Measurements from ENCODE around the gene PDLIM5.

Gene PDLIM5

DNA sequence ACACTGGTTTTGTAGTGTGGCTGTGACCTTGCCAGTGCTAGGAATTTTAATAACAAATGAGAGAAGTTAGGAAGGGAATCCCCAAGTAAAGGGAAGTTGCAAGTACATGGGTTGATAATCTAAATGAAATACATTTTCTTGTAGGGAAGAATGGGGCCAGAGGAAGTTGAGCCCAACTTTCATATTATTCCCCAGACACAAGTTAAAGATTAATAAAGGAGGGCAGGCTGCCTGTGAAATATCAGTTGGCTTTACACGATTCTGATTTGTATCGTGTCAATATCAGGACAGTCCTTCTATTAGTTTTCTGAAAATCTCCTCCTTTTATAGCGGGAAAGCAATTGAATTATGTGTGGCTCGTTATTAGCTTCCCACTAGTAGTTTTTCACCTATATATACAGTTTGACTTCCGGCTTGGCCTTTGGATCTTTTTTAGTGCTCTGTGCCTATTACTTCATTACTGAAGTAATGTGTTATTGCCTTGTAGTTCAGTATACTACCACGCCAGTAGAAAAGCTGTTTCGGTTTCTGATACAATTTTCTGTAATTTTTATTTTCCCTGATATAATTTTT lies 1.7 kb downstream of the PDLIM5 start:
- no peak for TF ChIP-seq ARNT (IDR thresholded peaks at IDR 0.05)
- TF ChIP-seq, protein P1, sequence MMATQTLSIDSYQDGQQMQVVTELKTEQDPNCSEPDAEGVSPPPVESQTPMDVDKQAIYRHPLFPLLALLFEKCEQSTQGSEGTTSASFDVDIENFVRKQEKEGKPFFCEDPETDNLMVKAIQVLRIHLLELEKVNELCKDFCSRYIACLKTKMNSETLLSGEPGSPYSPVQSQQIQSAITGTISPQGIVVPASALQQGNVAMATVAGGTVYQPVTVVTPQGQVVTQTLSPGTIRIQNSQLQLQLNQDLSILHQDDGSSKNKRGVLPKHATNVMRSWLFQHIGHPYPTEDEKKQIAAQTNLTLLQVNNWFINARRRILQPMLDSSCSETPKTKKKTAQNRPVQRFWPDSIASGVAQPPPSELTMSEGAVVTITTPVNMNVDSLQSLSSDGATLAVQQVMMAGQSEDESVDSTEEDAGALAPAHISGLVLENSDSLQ (IDR thresholded peaks at IDR 0.05), result no peak
- no peak for TF ChIP-seq HDGF (IDR thresholded peaks at IDR 0.05; ENCODE audit: borderline replicate concordance)
- TF ChIP-seq L3MBTL2 (conservative IDR thresholded peaks at IDR 0.05), result no peak
- TF ChIP-seq FOXM1 (IDR thresholded peaks at IDR 0.05; ENCODE audit: borderline replicate concordance), result no peak
- TF ChIP-seq FOXA1 (IDR thresholded peaks at IDR 0.05), result no peak
- TF ChIP-seq ELF4 (IDR thresholded peaks at IDR 0.05), result no peak
- TF ChIP-seq LEF1 (IDR thresholded peaks at IDR 0.05; ENCODE audit: borderline replicate concordance), result no peak
- no peak for TF ChIP-seq TARDBP (IDR thresholded peaks at IDR 0.05)
- TF ChIP-seq FOXK2 (IDR thresholded peaks at IDR 0.05), result no peak
- no peak for TF ChIP-seq SP1 (IDR thresholded peaks at IDR 0.05)
- TF ChIP-seq SUZ12 (IDR thresholded peaks at IDR 0.05), result no peak
- no peak for TF ChIP-seq ZNF384 (IDR thresholded peaks at IDR 0.05)
- TF ChIP-seq NFRKB (IDR thresholded peaks at IDR 0.05), result no peak
- TF ChIP-seq CTBP1 (IDR thresholded peaks at IDR 0.05; ENCODE audit: borderline replicate concordance), result no peak
- no peak for TF ChIP-seq BHLHE40 (IDR thresholded peaks at IDR 0.05; ENCODE audit: borderline replicate concordance)
- ChIA-PET POLR2A (interaction anchor here (1.0 kb wide), 1 partner anchor 98 kb away, joined by 3 read pairs; no protein-coding TSS in a partner anchor), CTCF (interaction anchor here (1.0 kb wide), 1 partner anchor 10 kb away, joined by 3 read pairs; no protein-coding TSS in a partner anchor)
- DNase-seq (ENCODE audit: extremely low spot score), result no peak

DNA sequence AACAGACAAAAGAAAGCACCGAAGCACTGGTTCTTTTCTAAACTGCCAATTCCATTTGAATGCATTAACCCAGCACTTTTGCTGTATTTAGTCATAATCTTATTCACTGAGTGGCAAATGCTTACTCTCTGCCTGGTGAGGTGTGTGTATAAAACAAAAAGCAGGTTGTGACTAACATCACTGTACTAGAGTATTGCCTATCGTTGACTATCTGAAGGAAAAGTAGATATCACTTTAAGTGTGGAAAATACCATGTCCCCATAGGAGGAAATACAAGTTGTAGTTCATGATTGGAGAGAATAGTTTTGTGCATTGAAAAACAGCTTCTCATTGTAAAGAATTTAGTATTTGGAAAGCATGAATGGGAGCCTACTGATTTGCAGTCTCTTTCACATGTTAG lies 2.7 kb downstream of the PDLIM5 start:
- CTCF ChIA-PET, result no interaction called here
- TF ChIP-seq TARDBP (IDR thresholded peaks at IDR 0.05) (no peak), BHLHE40 (IDR thresholded peaks at IDR 0.05; ENCODE audit: borderline replicate concordance) (no peak), L3MBTL2 (conservative IDR thresholded peaks at IDR 0.05) (no peak), SUZ12 (IDR thresholded peaks at IDR 0.05) (no peak), HDGF (IDR thresholded peaks at IDR 0.05; ENCODE audit: borderline replicate concordance) (no peak), FOXM1 (IDR thresholded peaks at IDR 0.05; ENCODE audit: borderline replicate concordance) (no peak), SP1 (IDR thresholded peaks at IDR 0.05) (no peak), ARNT (IDR thresholded peaks at IDR 0.05) (no peak), FOXA1 (IDR thresholded peaks at IDR 0.05) (no peak), ELF4 (IDR thresholded peaks at IDR 0.05) (no peak), CTBP1 (IDR thresholded peaks at IDR 0.05; ENCODE audit: borderline replicate concordance) (no peak), NFRKB (IDR thresholded peaks at IDR 0.05) (no peak)
- TF ChIP-seq, protein P1 (IDR thresholded peaks at IDR 0.05), result no peak

DNA sequence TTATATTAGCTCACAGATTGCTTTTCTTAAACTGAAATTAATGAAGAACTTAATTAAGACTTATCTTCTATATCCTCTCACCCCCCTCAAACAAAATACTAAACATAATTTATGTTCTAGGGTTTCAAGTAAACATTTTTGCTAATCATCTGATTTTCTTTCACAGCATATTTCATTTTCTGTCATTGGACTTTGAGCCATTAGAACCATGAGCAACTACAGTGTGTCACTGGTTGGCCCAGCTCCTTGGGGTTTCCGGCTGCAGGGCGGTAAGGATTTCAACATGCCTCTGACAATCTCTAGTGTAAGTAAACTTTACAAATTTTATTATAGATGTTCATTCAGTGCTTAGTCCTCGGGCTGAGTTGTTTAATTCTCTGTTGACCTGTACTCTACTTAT lies 3.3 kb downstream of the PDLIM5 start:
- ChIA-PET CTCF (interaction anchor here (1.1 kb wide), 1 partner anchor 48 kb away, joined by 9 read pairs; no protein-coding TSS in a partner anchor), POLR2A (no interaction called here)
- TF ChIP-seq FOXM1 (IDR thresholded peaks at IDR 0.05; ENCODE audit: borderline replicate concordance), result no peak
- no peak for TF ChIP-seq HDGF (IDR thresholded peaks at IDR 0.05; ENCODE audit: borderline replicate concordance)
- TF ChIP-seq LEF1 (IDR thresholded peaks at IDR 0.05; ENCODE audit: borderline replicate concordance), result no peak
- no peak for TF ChIP-seq FOXA1 (IDR thresholded peaks at IDR 0.05)
- TF ChIP-seq SP1 (IDR thresholded peaks at IDR 0.05), result no peak
- no peak for TF ChIP-seq SUZ12 (IDR thresholded peaks at IDR 0.05)
- no peak for TF ChIP-seq FOXK2 (IDR thresholded peaks at IDR 0.05)
- TF ChIP-seq NFRKB (IDR thresholded peaks at IDR 0.05), result no peak
- TF ChIP-seq, protein P1 (IDR thresholded peaks at IDR 0.05), result no peak
- TF ChIP-seq ELF4 (IDR thresholded peaks at IDR 0.05), result no peak
- no peak for TF ChIP-seq CTBP1 (IDR thresholded peaks at IDR 0.05; ENCODE audit: borderline replicate concordance)
- no peak for TF ChIP-seq BHLHE40 (IDR thresholded peaks at IDR 0.05; ENCODE audit: borderline replicate concordance)
- DNase-seq (ENCODE audit: extremely low spot score), result no peak

More for the DNA sequence above, 2.7 kb downstream of the PDLIM5 start:
- no peak for DNase-seq (ENCODE audit: extremely low spot score)
- POLR2A ChIA-PET, result no interaction called here

DNA sequence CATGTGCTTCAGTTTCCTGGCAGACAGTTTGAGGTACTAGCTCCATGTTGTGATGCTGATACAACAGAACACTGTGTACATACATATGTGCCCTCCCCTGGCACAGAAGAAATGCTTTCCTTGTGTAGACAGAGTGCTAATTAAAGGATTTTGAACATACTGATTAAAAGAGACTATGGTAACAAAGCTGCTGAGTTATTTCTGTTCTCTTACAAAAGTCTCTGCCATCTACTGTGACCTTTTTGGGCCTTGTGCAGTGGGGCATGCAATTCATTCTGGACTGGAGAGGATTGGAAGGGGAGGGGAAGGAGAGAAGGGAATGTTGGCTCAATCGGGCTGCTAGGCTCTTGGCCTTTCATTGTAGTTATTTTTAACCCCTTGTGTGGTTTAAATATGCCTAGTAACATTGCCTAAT lies 6.0 kb downstream of the PDLIM5 start:
- TF ChIP-seq CTBP1 (IDR thresholded peaks at IDR 0.05; ENCODE audit: borderline replicate concordance) (no peak), L3MBTL2 (conservative IDR thresholded peaks at IDR 0.05) (no peak)
- POLR2A ChIA-PET, result no interaction called here
- CTCF ChIA-PET, result interaction anchor here (1.1 kb wide), 1 partner anchor 8 kb away, joined by 3 read pairs; no protein-coding TSS in a partner anchor
- no peak for DNase-seq (ENCODE audit: extremely low spot score)

DNA sequence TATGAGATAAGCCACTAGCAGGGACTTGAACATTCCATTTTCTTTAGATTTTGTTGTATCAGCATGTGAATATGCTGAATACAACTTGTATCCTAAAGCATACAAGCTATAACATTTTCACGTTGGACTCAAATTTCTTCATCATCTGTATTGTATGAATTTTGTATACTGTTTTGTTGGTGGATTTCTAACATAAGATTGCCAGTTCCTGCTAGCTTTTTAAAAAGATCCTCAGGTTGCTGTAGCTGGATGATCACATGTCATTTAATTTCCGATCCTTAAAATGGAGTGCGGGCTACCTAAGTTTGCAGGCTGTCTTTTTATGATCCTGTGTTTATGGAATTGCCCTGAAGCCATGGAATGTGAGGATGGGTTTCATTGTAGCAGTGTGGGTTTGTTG lies 6.9 kb downstream of the PDLIM5 start:
- ChIA-PET CTCF (no interaction called here), POLR2A (no interaction called here)
- DNase-seq (ENCODE audit: extremely low spot score), result peak; percentile 30
- no peak for TF ChIP-seq FOXM1 (IDR thresholded peaks at IDR 0.05; ENCODE audit: borderline replicate concordance)
- TF ChIP-seq SP1 (IDR thresholded peaks at IDR 0.05), result no peak
- TF ChIP-seq LEF1 (IDR thresholded peaks at IDR 0.05; ENCODE audit: borderline replicate concordance), result no peak
- TF ChIP-seq FOXA1 (IDR thresholded peaks at IDR 0.05), result no peak
- TF ChIP-seq HDGF (IDR thresholded peaks at IDR 0.05; ENCODE audit: borderline replicate concordance), result no peak
- no peak for TF ChIP-seq ELF4 (IDR thresholded peaks at IDR 0.05)
- no peak for TF ChIP-seq FOXK2 (IDR thresholded peaks at IDR 0.05)
- TF ChIP-seq ARNT (IDR thresholded peaks at IDR 0.05), result no peak
- TF ChIP-seq ZNF384 (IDR thresholded peaks at IDR 0.05), result no peak
- TF ChIP-seq, protein P1 (IDR thresholded peaks at IDR 0.05), result no peak
- no peak for TF ChIP-seq L3MBTL2 (conservative IDR thresholded peaks at IDR 0.05)
- no peak for TF ChIP-seq TARDBP (IDR thresholded peaks at IDR 0.05)
- no peak for TF ChIP-seq SUZ12 (IDR thresholded peaks at IDR 0.05)
- TF ChIP-seq CTBP1 (IDR thresholded peaks at IDR 0.05; ENCODE audit: borderline replicate concordance), result no peak
- no peak for TF ChIP-seq NFRKB (IDR thresholded peaks at IDR 0.05)
- TF ChIP-seq BHLHE40 (IDR thresholded peaks at IDR 0.05; ENCODE audit: borderline replicate concordance), result no peak
